Body of pancreas (tissue), 4 donors: Measurements from ENCODE around the gene RAET1E.

Source experiments
- POLR2A ChIP-seq, 3 donors: fragments of 450-650 bp; IDR thresholded peaks; one replicate each; pipeline ENCODE4 v1.6.1; 2016; ENCODE audit warnings: antibody characterized with exemption in 3 of 3, mild to moderate bottlenecking in 2 of 3
- TF ChIP-seq, protein P1 (sequence below), 7 experiments: fragments of 450-650 bp in 4 of 7; fragments of 200-600 bp in 3 of 7; sonication (generic) in 3 of 7; IDR thresholded peaks; one replicate each; pipeline ENCODE4 v1.5.1; 2016 to 2019; ENCODE audit warnings: antibody characterized with exemption in 7 of 7

GRCh38 chr6:149933036-149933435 lies 35.1 kb upstream of the RAET1E start:
- TF ChIP-seq, protein P1, sequence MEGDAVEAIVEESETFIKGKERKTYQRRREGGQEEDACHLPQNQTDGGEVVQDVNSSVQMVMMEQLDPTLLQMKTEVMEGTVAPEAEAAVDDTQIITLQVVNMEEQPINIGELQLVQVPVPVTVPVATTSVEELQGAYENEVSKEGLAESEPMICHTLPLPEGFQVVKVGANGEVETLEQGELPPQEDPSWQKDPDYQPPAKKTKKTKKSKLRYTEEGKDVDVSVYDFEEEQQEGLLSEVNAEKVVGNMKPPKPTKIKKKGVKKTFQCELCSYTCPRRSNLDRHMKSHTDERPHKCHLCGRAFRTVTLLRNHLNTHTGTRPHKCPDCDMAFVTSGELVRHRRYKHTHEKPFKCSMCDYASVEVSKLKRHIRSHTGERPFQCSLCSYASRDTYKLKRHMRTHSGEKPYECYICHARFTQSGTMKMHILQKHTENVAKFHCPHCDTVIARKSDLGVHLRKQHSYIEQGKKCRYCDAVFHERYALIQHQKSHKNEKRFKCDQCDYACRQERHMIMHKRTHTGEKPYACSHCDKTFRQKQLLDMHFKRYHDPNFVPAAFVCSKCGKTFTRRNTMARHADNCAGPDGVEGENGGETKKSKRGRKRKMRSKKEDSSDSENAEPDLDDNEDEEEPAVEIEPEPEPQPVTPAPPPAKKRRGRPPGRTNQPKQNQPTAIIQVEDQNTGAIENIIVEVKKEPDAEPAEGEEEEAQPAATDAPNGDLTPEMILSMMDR (IDR thresholded peaks at IDR 0.05): no peak
- no peak for TF ChIP-seq POLR2A (IDR thresholded peaks at IDR 0.05)
